ENCODE measurements around the gene SCN5A. TPM values are rescaled to one million over a fixed set of nuclear protein-coding genes. Genes with fewer than 3 reads are reported as not detected.

The SCN5A gene
- total and polyA plus RNA-seq, 3 donors from 2014 or later: 0.63 to 0.99 (median 0.73) TPM

DNA sequence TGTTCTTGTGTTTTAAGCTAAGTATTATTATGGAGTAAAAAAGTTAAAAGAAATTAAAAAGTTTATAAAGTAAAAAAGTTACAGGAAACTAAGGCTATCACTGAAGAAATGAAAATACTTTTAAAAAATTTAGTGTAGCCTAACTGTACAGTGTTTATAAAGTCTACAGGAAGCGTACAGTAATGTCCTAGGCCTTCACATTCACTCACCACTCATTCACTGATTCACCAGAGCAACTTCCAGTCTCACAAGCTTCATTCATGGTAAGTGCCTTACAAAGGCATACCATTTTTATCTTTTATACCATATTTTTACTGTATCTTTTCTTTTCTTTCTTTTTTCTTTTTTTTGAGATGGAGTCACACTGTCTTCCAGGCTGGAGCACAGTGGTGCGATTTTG, 40.7 kb upstream of the SCN5A start:
- no peak for DNase-seq
- intact Hi-C loops (cut with DNase I; ENCODE audit: low total_unique reads): no loop called here
- Histone ChIP-seq H3K27ac (no peak overlapping the region), H3K4me1 (no peaks in the 10 kb centered on the region), H3K27me3 (no peaks in the 10 kb centered on the region), H3K36me3 (ENCODE audit: low read depth, missing control alignments) (no peaks in the 10 kb centered on the region), H3K9me3 (no peaks in the 10 kb centered on the region), H3K4me3 (no peak overlapping the region)
- WGBS, 2 donors: 93 to 96% methylated on average over 2 of the region's 2 CpGs
- no peak for TF ChIP-seq CTCF (IDR thresholded peaks at IDR 0.05)
- TF ChIP-seq POLR2A (IDR thresholded peaks at IDR 0.05): no peak

- Histone ChIP-seq H3K4me3 (no peak overlapping the region), H3K36me3 (ENCODE audit: low read depth, missing control alignments) (no peaks in the 10 kb centered on the region), H3K9me3 (no peaks in the 10 kb centered on the region), H3K27me3 (no peaks in the 10 kb centered on the region), H3K27ac (no peak overlapping the region), H3K4me1 (no peaks in the 10 kb centered on the region)
- TF ChIP-seq POLR2A (IDR thresholded peaks at IDR 0.05): no peak
- no peak for TF ChIP-seq CTCF (IDR thresholded peaks at IDR 0.05)
- intact Hi-C loops (cut with DNase I; ENCODE audit: low total_unique reads): no loop called here
- 81 to 88% methylated on average over 3 of the region's 3 CpGs for WGBS, 2 donors
- DNase-seq: no peak
These were observed 40.3 kb upstream of the SCN5A start for GRCh38 chr3:38689774-38690173.

- H3K9me3 ChIP-seq: no peaks in the 10 kb centered on the region
- no peaks in the 10 kb centered on the region for H3K4me1 ChIP-seq
- WGBS, 2 donors: 78% methylated on average over 4 of the region's 4 CpGs
- H3K27ac ChIP-seq: no peak overlapping the region
- intact Hi-C loops (cut with DNase I; ENCODE audit: low total_unique reads): no loop called here
- H3K36me3 ChIP-seq (ENCODE audit: low read depth, missing control alignments): no peaks in the 10 kb centered on the region
- DNase-seq: no peak
- no peak overlapping the region for H3K4me3 ChIP-seq
- no peaks in the 10 kb centered on the region for H3K27me3 ChIP-seq
- TF ChIP-seq CTCF (IDR thresholded peaks at IDR 0.05) (no peak), POLR2A (IDR thresholded peaks at IDR 0.05) (no peak)
These were observed 39.9 kb upstream of the SCN5A start for GRCh38 chr3:38689346-38689745.

GRCh38 chr3:38687321-38687720, 37.8 kb upstream of the SCN5A start:
- Histone ChIP-seq H3K4me3 (no peak overlapping the region), H3K27ac (no peak overlapping the region), H3K36me3 (ENCODE audit: low read depth, missing control alignments) (no peaks in the 10 kb centered on the region), H3K9me3 (no peaks in the 10 kb centered on the region), H3K27me3 (no peaks in the 10 kb centered on the region), H3K4me1 (no peaks in the 10 kb centered on the region)
- TF ChIP-seq CTCF (IDR thresholded peaks at IDR 0.05) (no peak), POLR2A (IDR thresholded peaks at IDR 0.05) (no peak)
- DNase-seq: no peak
- intact Hi-C loops (cut with DNase I; ENCODE audit: low total_unique reads): no loop called here
- WGBS, 2 donors: 54 to 81% methylated on average over 2 of the region's 2 CpGs

GRCh38 chr3:38684546-38684945, 35.1 kb upstream of the SCN5A start:
- no peaks in the 10 kb centered on the region for H3K9me3 ChIP-seq
- no peak overlapping the region for H3K27ac ChIP-seq
- intact Hi-C loops (cut with DNase I; ENCODE audit: low total_unique reads): no loop called here
- H3K4me3 ChIP-seq: no peak overlapping the region
- 51 to 55% methylated on average over 5 of the region's 5 CpGs for WGBS, 2 donors
- no peak for DNase-seq
- no peak for TF ChIP-seq POLR2A (IDR thresholded peaks at IDR 0.05)
- no peak for TF ChIP-seq CTCF (IDR thresholded peaks at IDR 0.05)
- no peaks in the 10 kb centered on the region for H3K4me1 ChIP-seq
- no peaks in the 10 kb centered on the region for H3K27me3 ChIP-seq
- H3K36me3 ChIP-seq (ENCODE audit: low read depth, missing control alignments): no peaks in the 10 kb centered on the region
